Fibroblast of lung (primary cell): ENCODE measurements around the gene LIPG.

ENCODE experiments used
- CTCF ChIP-seq, 2 donors: IDR thresholded peaks in 1 of 2; conservative IDR thresholded peaks in 1 of 2; 1 replicate in 1 of 2; 2 replicates in 1 of 2; pipeline ENCODE4 v1.5.1; 2011 to 2012; ENCODE audit warnings: low read length in 2 of 2, control low read depth in 1 of 2, inconsistent platforms in 1 of 2, low read depth in 1 of 2, mild to moderate bottlenecking in 1 of 2
- EZH2 ChIP-seq: IDR thresholded peaks from 2 replicates; pipeline ENCODE4 v1.5.1; 2012; ENCODE audit warnings: low read length, control low read depth, mild to moderate bottlenecking; ENCODE audit errors: missing control alignments

GRCh38 chr18:49640741-49641140 is 78.9 kb downstream of the LIPG start:
- TF ChIP-seq CTCF (conservative IDR thresholded peaks at IDR 0.05 in 1 of 2, IDR thresholded peaks at IDR 0.05 in 1 of 2; ENCODE audit: low read depth in 1 of 2, low read length in 2 of 2) (no peak), EZH2 (no peak)
